OCI-LY1 (cell line): Measurements from ENCODE around the gene SORBS1.

ENCODE experiments used
- EZH2 ChIP-seq: fragments of 200-600 bp; sonication (generic), shearing (Covaris generic); IDR thresholded peaks from 2 replicates; pipeline ENCODE4 v1.8.0; 2017; ENCODE audit warnings: borderline replicate concordance, mixed run types, mild to moderate bottlenecking, antibody characterized with exemption, low read length, moderate library complexity, mixed read lengths
- TF ChIP-seq, protein P1 (sequence below): fragments of 200-600 bp; sonication (generic), shearing (Covaris generic); IDR thresholded peaks from 2 replicates; pipeline ENCODE4 v1.5.1; 2017; ENCODE audit warnings: mild to moderate bottlenecking, antibody characterized with exemption, low read length, moderate library complexity, mixed read lengths

DNA sequence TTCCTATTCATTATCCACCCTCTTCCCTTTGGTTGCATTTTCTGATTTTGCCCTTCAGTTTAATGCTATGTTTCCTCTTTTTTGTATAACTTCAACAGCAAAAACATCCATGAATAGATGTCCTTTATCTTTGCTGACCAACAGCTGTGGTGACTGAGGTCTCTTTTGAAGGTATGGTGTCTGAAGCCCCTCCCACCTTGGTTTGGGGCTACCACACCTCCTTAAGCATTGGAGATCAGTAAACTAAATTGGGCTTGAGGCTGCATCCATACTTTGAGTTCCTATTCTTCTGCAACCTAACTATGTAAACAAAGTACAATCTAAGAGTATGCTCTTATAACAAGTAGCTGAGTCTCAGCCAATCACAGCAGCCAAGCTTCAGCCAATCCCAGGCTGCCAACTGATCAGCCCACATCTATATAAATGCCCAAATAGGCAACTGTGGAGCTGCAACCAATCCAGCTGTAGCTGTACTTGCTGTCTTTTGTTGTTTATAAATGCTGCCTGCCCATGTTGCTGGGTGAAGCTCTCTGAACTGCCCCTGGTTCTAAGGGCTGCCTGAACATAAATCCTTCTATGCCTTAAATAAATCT, 201.0 kb downstream of the SORBS1 start:
- TF ChIP-seq, protein P1, sequence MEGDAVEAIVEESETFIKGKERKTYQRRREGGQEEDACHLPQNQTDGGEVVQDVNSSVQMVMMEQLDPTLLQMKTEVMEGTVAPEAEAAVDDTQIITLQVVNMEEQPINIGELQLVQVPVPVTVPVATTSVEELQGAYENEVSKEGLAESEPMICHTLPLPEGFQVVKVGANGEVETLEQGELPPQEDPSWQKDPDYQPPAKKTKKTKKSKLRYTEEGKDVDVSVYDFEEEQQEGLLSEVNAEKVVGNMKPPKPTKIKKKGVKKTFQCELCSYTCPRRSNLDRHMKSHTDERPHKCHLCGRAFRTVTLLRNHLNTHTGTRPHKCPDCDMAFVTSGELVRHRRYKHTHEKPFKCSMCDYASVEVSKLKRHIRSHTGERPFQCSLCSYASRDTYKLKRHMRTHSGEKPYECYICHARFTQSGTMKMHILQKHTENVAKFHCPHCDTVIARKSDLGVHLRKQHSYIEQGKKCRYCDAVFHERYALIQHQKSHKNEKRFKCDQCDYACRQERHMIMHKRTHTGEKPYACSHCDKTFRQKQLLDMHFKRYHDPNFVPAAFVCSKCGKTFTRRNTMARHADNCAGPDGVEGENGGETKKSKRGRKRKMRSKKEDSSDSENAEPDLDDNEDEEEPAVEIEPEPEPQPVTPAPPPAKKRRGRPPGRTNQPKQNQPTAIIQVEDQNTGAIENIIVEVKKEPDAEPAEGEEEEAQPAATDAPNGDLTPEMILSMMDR, result no peak
- no peak for TF ChIP-seq EZH2
